Cardiac fibroblast (primary cell): ENCODE measurements around the gene ALK.

ENCODE experiments used
- DNase-seq, 2 donors: peaks; one replicate each; pipeline versions ENCODE4 v3.0.0 to v3.0.0-alpha.2; 2010; ENCODE audit warnings: low read depth in 2 of 2
- H3K4me3 ChIP-seq, 2 donors: replicated peaks in 1 of 2; 1 replicate in 1 of 2; 2 replicates in 1 of 2; pipeline ENCODE4 v1.5.1; 2011; ENCODE audit warnings: low read depth in 2 of 2, low read length in 2 of 2, mild to moderate bottlenecking in 2 of 2, moderate library complexity in 1 of 2
- CTCF ChIP-seq: IDR thresholded peaks from one replicate; pipeline ENCODE4 v1.5.1; 2011; ENCODE audit warnings: low read depth, mild to moderate bottlenecking, low read length, inconsistent platforms

The ALK gene

GRCh38 chr2:29607038-29607420 is 314.4 kb downstream of the ALK start:
- no peak overlapping the region for H3K4me3 ChIP-seq
- TF ChIP-seq CTCF, result no peak
- DNase-seq, result no peak

- no peak overlapping the region for H3K4me3 ChIP-seq
- TF ChIP-seq CTCF, result no peak
- DNase-seq, result peak; percentile 87 to 95
Observed at GRCh38 chr2:29606104-29607037, 315.0 kb downstream of the ALK start.

DNA sequence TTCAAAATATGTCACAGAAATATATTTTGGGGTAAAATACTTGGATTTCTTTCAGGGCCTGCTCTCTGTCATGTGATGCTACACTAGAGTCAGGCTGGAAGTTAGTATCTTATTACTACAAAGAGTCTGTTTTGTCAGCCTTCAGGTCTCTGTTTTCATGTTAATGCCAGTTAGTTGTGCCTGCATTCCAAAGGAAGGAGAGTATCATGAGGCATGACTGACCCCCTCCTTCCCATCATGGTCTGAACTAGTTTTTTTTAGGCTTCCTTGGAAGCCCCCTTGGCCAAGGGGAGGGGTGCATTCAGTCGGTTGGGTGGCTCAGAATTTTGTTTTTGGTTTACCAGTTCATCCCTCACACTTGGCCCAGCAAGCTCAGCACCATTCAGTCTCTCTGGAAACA is 318.0 kb downstream of the ALK start:
- DNase-seq, result no peak
- no peak for TF ChIP-seq CTCF
- no peak overlapping the region for H3K4me3 ChIP-seq

- no peak overlapping the region for H3K4me3 ChIP-seq
- peak in 1 of 2 donors; percentile 9 for DNase-seq
- no peak for TF ChIP-seq CTCF
Observed at GRCh38 chr2:29601872-29602271, 319.5 kb downstream of the ALK start.

- TF ChIP-seq CTCF, result no peak
- no peak overlapping the region for H3K4me3 ChIP-seq
- DNase-seq, result no peak
Observed at GRCh38 chr2:29601321-29601720, 320.1 kb downstream of the ALK start.

GRCh38 chr2:29599946-29600345 is 321.4 kb downstream of the ALK start:
- no peak for TF ChIP-seq CTCF
- DNase-seq, result no peak
- H3K4me3 ChIP-seq, result no peak overlapping the region
